ENCODE results near the gene NCAM2.

The NCAM2 gene

GRCh38 chr21:21434944-21435343 lies 436.7 kb downstream of the NCAM2 start:
- DNase-seq (ENCODE audit: low read depth), result no peak
- TF ChIP-seq CTCF (conservative IDR thresholded peaks at IDR 0.05; ENCODE audit: low read depth, low read length), result no peak
- H3K4me3 ChIP-seq (ENCODE audit: low read length), result no peak overlapping the region

GRCh38 chr21:21436012-21436534 lies 437.9 kb downstream of the NCAM2 start:
- no peak overlapping the region for H3K4me3 ChIP-seq (ENCODE audit: low read length)
- DNase-seq (ENCODE audit: low read depth), result no peak
- TF ChIP-seq CTCF (conservative IDR thresholded peaks at IDR 0.05; ENCODE audit: low read depth, low read length), result no peak

- DNase-seq (ENCODE audit: low read depth), result no peak
- no peak overlapping the region for H3K4me3 ChIP-seq (ENCODE audit: low read length)
- no peak for TF ChIP-seq CTCF (conservative IDR thresholded peaks at IDR 0.05; ENCODE audit: low read depth, low read length)
Observed at GRCh38 chr21:21439761-21440160, 441.6 kb downstream of the NCAM2 start.

- DNase-seq (ENCODE audit: low read depth), result no peak
- H3K4me3 ChIP-seq (ENCODE audit: low read length), result no peak overlapping the region
- TF ChIP-seq CTCF (conservative IDR thresholded peaks at IDR 0.05; ENCODE audit: low read depth, low read length), result no peak
Observed at GRCh38 chr21:21457077-21457476, 458.9 kb downstream of the NCAM2 start.

- DNase-seq (ENCODE audit: low read depth), result no peak
- no peak for TF ChIP-seq CTCF (conservative IDR thresholded peaks at IDR 0.05; ENCODE audit: low read depth, low read length)
Observed at GRCh38 chr21:21458124-21458631, 460.0 kb downstream of the NCAM2 start.

GRCh38 chr21:21460979-21461378 lies 462.8 kb downstream of the NCAM2 start:
- no peak overlapping the region for H3K4me3 ChIP-seq (ENCODE audit: low read length)
- no peak for TF ChIP-seq CTCF (conservative IDR thresholded peaks at IDR 0.05; ENCODE audit: low read depth, low read length)
- no peak for DNase-seq (ENCODE audit: low read depth)

More at GRCh38 chr21:21458124-21458631, 460.0 kb downstream of the NCAM2 start:
- no peak overlapping the region for H3K4me3 ChIP-seq (ENCODE audit: low read length)

- DNase-seq (ENCODE audit: low read depth), result peak; percentile 76
- H3K4me3 ChIP-seq (ENCODE audit: low read length), result no peak overlapping the region
- no peak for TF ChIP-seq CTCF (conservative IDR thresholded peaks at IDR 0.05; ENCODE audit: low read depth, low read length)
Observed at GRCh38 chr21:21463456-21463855, 465.2 kb downstream of the NCAM2 start.

Measured in retinal pigment epithelial cell (primary cell).